ENCODE results near the gene CHRD. TPM values are rescaled to one million over a fixed set of nuclear protein-coding genes. Genes with fewer than 3 reads are reported as not detected.

The CHRD gene
- polyA plus RNA-seq, 1 of the 3 experiments (the other 2 are of a cell fraction) = 0.95 TPM

DNA sequence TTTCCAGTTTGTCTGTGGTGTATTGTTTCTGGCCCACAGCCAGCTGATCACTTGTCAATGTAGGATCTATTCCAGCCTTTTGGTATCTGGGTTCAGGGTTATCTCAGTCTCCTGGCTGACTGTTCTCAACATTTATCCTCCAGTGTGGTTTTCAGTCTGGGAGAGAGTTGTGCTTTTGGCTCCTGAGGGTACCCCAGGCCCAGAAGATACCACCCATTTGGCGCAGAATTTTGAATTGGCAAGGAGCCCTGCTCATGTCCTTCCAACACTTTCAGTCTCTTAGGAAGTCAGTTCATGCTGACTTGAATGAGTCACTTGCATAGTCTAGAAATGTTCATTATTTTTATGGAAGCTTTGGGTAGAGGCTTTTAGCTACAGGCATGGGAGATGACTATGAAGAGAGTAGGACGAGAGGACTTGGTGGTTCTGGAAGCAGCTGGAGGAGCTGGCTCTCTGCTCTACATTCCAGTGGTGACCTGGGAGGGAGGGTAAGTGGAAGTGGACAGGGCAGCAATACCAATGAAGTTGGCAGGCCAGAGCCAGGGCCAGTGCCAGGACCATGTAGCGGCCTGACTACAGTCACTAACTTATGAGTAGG is 11.2 kb upstream of the CHRD start:
- Histone ChIP-seq H3K9ac (no peak overlapping the region), H3K27ac (ENCODE audit: low read depth in 2 of 2, low read length in 1 of 2) (peak overlapping the region in 1 of 2 experiments; percentile 48; a peak in 2 of 4 replicates), H2AFZ (ENCODE audit: low read depth) (no peak overlapping the region), H3K36me3 (replicated peaks in 1 of 2; ENCODE audit: control insufficient read depth in 1 of 2, insufficient read depth in 2 of 2, low read length in 1 of 2) (peaks cover 29 to 31% of the 10 kb centered on the region in 2 experiments), H3K4me1 (ENCODE audit: control insufficient read depth in 1 of 2, insufficient read depth in 2 of 2, low read depth in 1 of 2, low read length in 1 of 2) (peaks cover 8 to 32% of the 10 kb centered on the region in 2 experiments; a peak in 3 of 4 replicates), H4K20me1 (ENCODE audit: insufficient read depth) (peaks cover 43% of the 10 kb centered on the region), H3K9me3 (no peaks in the 10 kb centered on the region), H3F3A (replicated peaks; ENCODE audit: insufficient read depth) (peaks cover 45% of the 10 kb centered on the region), H3K4me3 (ENCODE audit: low read depth in 2 of 2, low read length in 1 of 2) (no peak overlapping the region), H3K9me2 (no peaks in the 10 kb centered on the region), H3K27me3 (ENCODE audit: insufficient read depth) (no peaks in the 10 kb centered on the region), H3K79me2 (ENCODE audit: insufficient read depth) (peaks cover 24% of the 10 kb centered on the region), H3K4me2 (peak overlapping the region; percentile 54; the same call in 1 of the 2 replicates)
- TF ChIP-seq FOSL2 (IDR thresholded peaks at IDR 0.05; ENCODE audit: borderline replicate concordance, low read depth) (peak; percentile 40; the same call in 1 of the 2 replicates), ZBTB33 (IDR thresholded peaks at IDR 0.05; ENCODE audit: borderline replicate concordance, low read depth) (0 out of 2 replicates have a peak, but pooled peaks have one; percentile 34), IRF3 (IDR thresholded peaks at IDR 0.05; ENCODE audit: low read depth, low read length) (no peak), NFIC (IDR thresholded peaks at IDR 0.05; ENCODE audit: borderline replicate concordance) (peak; percentile 63; the same call in 1 of the 2 replicates), MXI1 (IDR thresholded peaks at IDR 0.05; ENCODE audit: low read depth, low read length) (no peak), FOXM1 (IDR thresholded peaks at IDR 0.05; ENCODE audit: low read depth) (no peak), TCF12 (IDR thresholded peaks at IDR 0.05) (0 out of 2 replicates have a peak, but pooled peaks have one; percentile 5), POLR2AphosphoS5 (IDR thresholded peaks at IDR 0.05; ENCODE audit: low read depth, low read length) (peak; percentile 27; the same call in 1 of the 2 replicates)
- TF ChIP-seq, protein P1, sequence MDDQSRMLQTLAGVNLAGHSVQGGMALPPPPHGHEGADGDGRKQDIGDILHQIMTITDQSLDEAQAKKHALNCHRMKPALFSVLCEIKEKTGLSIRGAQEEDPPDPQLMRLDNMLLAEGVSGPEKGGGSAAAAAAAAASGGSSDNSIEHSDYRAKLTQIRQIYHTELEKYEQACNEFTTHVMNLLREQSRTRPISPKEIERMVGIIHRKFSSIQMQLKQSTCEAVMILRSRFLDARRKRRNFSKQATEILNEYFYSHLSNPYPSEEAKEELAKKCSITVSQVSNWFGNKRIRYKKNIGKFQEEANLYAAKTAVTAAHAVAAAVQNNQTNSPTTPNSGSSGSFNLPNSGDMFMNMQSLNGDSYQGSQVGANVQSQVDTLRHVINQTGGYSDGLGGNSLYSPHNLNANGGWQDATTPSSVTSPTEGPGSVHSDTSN (IDR thresholded peaks at IDR 0.05) = 0 out of 2 replicates have a peak, but pooled peaks have one; percentile 13
- ChIA-PET POLR2A (interaction anchor here (0.8 to 2.0 kb wide), 2 partner anchors 31 to 151 kb away, joined by 3 to 4 read pairs; partner anchors contain the start of gene FAM131A), CTCF (interaction anchor here (0.7 to 11.1 kb wide), 9 partner anchors 61 to 455 kb away, joined by 3 to 165 read pairs (median 3); no protein-coding TSS in a partner anchor)
- no peak for DNase-seq
- 60% methylated on average over 3 of the region's 3 CpGs for WGBS (ENCODE audit: low lambda C conversion rate)

- Histone ChIP-seq H3K79me2 (ENCODE audit: insufficient read depth) (no peaks in the 10 kb centered on the region), H3K4me2 (peak overlapping the region; percentile 19; the same call in 1 of the 2 replicates), H3K27ac (ENCODE audit: low read depth in 2 of 2, low read length in 1 of 2) (no peak overlapping the region), H3K36me3 (replicated peaks in 1 of 2; ENCODE audit: control insufficient read depth in 1 of 2, insufficient read depth in 2 of 2, low read length in 1 of 2) (peaks cover 13 to 22% of the 10 kb centered on the region in 2 experiments), H3F3A (replicated peaks; ENCODE audit: insufficient read depth) (peaks cover 40% of the 10 kb centered on the region), H3K9ac (no peak overlapping the region), H3K9me3 (no peaks in the 10 kb centered on the region), H3K27me3 (ENCODE audit: insufficient read depth) (no peaks in the 10 kb centered on the region), H2AFZ (ENCODE audit: low read depth) (no peak overlapping the region), H3K4me1 (ENCODE audit: control insufficient read depth in 1 of 2, insufficient read depth in 2 of 2, low read depth in 1 of 2, low read length in 1 of 2) (peaks cover 0 to 26% of the 10 kb centered on the region in 2 experiments; a peak in 3 of 4 replicates), H3K4me3 (ENCODE audit: low read depth in 2 of 2, low read length in 1 of 2) (no peak overlapping the region; a peak in 1 of 4 replicates), H3K9me2 (no peaks in the 10 kb centered on the region), H4K20me1 (ENCODE audit: insufficient read depth) (peaks cover 28% of the 10 kb centered on the region)
- ChIA-PET POLR2A (interaction anchor here (0.7 to 1.2 kb wide), 3 partner anchors 8 to 142 kb away, joined by 3 to 4 read pairs (median 3); no protein-coding TSS in a partner anchor), CTCF (interaction anchor here (0.6 to 11.1 kb wide), 68 partner anchors 8 to 805 kb away, joined by 3 to 165 read pairs (median 5); partner anchors contain the start of gene CHRD)
- DNase-seq = peak; percentile 85
- 58% methylated on average over 4 of the region's 5 CpGs for whole genome bisulfite sequencing (ENCODE audit: low lambda C conversion rate)
- TF ChIP-seq MXI1 (IDR thresholded peaks at IDR 0.05; ENCODE audit: low read depth, low read length) (0 out of 2 replicates have a peak, but pooled peaks have one; percentile 47), MAX (IDR thresholded peaks at IDR 0.05; ENCODE audit: low read depth) (peak; percentile 47; the same call in 1 of the 2 replicates), CHD2 (IDR thresholded peaks at IDR 0.05; ENCODE audit: low read length, partially characterized antibody) (peak; percentile 54), RCOR1 (IDR thresholded peaks at IDR 0.05; ENCODE audit: low read length) (0 out of 2 replicates have a peak, but pooled peaks have one; percentile 26), SIN3A (IDR thresholded peaks at IDR 0.05; ENCODE audit: borderline replicate concordance, low read depth, low read length) (0 out of 2 replicates have a peak, but pooled peaks have one; percentile 52), NRF1 (IDR thresholded peaks at IDR 0.05; ENCODE audit: low read depth, low read length) (0 out of 2 replicates have a peak, but pooled peaks have one; percentile 6), FOSL2 (IDR thresholded peaks at IDR 0.05; ENCODE audit: borderline replicate concordance, low read depth) (peak; percentile 2; the same call in 1 of the 2 replicates), FOXJ3 (CRISPR knock-in tag; IDR thresholded peaks at IDR 0.05) (no peak)
- TF ChIP-seq, protein P1 (IDR thresholded peaks at IDR 0.05) = peak; percentile 31; the same call in 1 of the 2 replicates
- TF ChIP-seq, protein P2, sequence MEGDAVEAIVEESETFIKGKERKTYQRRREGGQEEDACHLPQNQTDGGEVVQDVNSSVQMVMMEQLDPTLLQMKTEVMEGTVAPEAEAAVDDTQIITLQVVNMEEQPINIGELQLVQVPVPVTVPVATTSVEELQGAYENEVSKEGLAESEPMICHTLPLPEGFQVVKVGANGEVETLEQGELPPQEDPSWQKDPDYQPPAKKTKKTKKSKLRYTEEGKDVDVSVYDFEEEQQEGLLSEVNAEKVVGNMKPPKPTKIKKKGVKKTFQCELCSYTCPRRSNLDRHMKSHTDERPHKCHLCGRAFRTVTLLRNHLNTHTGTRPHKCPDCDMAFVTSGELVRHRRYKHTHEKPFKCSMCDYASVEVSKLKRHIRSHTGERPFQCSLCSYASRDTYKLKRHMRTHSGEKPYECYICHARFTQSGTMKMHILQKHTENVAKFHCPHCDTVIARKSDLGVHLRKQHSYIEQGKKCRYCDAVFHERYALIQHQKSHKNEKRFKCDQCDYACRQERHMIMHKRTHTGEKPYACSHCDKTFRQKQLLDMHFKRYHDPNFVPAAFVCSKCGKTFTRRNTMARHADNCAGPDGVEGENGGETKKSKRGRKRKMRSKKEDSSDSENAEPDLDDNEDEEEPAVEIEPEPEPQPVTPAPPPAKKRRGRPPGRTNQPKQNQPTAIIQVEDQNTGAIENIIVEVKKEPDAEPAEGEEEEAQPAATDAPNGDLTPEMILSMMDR (IDR thresholded peaks at IDR 0.05) = peak; percentile 92
These were observed 8.3 kb upstream of the CHRD start for GRCh38 chr3:184371570-184372018.
